GM18867 (cell line): ENCODE results near the gene AP5Z1.

Source experiments
- ATAC-seq: cut with Tn5 transposase; IDR thresholded peaks from one replicate; pipeline ENCODE4 v1.9.1; 2021; ENCODE audit warnings: mild to moderate bottlenecking, moderate library complexity; ENCODE audit not compliant: unreplicated experiment

The AP5Z1 gene

DNA sequence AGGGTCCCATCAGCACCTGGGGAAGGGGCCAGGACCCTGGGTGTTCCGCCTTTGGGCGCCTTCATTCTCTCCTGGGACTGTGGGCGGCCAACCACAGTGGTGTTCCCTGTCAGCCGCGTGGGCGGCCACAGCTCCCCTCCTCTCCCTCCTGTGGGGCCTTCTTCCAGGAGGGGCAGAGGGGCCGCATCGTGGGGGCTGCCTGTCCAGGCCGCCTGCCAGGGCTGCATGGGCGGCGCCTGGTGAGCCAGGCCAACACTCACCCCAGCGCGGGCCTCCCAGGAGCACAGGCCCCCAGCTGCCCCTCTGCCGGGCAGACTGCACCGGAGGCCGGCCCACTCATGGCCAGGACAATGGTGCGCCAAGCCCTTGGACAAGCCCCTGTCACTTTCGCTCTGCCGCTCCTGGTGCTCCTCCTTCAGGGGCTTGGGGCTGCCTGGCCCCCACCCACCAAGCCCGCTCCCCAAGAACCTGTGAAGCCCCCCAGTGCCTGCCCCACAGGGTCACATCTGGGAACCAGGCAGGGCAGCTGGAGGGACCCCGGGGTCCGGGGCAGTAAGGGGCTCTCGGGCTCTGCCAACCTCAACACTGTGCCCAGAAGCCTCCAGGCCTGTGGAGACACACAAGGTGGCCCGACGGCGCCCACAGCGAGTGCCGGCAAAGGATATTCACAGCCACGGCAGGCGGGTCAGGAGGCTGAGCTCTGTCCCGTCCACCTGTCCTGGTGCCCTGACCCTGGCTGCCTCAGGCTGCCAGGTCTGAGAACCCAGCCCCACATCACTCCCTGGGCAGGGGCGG lies 42.8 kb downstream of the AP5Z1 start:
- no peak for ATAC-seq

DNA sequence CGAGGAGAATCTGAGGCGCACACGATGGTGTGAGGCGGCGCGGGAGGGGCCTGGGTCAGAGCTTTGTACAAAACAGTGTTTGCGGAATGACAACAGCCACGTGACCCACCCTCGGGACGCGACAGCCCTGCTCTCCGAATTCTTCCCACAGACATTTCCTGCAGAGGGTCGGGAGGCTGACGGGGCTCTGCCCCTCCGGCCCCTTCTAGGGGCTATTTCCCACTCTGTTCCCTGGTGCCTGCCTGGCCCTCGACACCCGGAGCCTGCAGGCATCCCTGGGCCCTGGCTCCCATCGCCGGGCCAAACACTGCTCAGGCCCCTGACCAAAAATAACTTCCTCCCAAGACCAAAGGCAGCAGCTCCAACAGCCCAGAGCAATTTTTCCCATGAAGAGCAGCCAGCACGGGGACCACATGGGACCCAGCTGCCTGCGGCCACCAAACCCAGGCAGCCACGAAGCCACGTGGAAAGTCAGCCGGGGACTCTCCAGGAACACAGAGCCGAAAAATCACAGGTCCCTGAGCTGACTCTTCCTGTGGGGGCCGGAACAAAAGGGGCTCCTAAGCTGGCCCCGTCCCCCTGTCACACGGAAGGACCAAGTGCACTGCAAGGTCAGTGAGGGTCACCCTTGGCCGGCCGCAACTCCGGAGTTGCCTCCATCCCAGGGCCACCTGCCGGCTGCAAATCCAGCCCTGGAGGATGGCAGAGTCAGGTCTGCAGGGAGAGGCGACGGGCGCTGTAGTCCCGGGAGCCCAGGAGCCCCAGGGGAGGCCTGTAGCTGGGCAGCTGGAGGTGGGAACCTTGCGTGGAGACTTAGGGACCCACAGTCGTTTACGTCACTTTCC lies 44.4 kb downstream of the AP5Z1 start:
- no peak for ATAC-seq

DNA sequence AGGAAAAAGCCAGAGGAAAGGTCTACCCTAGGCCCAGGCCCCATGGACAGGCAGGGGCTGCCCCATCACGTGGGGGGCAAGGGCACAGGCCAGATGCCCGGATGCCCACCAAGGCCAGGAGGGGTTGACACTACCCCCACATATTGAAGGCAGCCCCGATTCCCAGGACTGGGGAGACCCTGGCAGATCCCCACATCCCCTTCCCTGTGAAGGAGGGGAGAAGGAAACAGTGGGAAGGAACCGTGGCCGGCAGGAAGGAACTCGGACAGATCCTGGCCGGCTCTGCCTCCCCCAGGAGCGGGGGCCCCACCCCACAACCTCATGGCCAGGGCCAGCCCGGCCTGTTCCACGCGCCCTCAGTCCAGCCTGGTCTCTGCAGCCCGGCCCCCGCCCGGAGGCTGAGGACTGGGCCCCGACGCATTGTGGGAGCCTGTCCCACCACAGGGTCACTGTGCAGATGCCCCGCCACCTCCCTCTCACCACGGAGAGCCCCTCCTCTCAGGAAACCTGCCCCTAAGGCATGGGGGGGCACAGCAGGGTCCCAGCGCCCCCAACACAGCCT lies 45.1 kb downstream of the AP5Z1 start:
- ATAC-seq: no peak

DNA sequence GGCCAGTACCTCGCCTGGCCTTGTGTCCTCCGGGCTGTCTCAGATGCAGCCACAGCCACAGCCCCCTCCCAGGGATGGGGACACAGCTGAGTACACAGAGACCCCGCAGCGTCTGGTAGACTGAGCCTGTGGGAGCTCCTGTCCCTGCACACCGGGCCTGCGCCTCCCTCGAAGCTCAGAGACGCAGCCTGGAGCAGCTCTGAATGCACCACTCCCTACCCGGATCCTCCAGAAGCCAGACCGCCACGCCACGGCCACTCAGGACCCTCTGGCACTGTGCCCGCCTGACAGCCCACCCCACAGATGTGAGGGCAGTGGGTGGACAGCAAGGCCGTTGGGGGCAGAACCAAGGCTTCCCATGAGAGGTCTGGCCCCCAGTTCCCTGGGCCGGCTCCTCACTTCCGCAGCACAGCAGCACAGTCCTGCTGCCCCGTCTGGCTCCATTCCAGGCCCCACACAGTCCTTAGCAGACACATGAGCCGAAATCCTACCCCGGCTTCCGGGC lies 45.6 kb downstream of the AP5Z1 start:
- ATAC-seq: no peak

DNA sequence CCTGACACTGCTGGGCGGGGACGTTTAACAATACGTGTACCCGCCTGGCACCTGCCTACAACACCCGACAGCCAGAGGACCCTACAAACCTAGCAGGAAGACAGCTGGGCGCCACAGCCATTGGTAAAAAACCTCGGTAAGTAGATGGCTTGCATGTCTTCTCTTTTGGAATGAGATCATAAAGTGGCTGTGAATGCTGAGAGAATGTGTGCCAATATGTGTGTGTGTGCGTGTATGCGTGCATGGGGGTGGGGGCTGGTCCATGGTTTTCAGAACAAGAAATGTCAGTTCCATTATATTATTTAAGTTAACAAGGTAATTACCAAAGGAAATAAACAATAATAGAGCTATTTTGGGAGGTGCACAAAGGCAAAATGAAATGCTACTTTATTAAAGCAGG lies 47.3 kb downstream of the AP5Z1 start:
- no peak for ATAC-seq

DNA sequence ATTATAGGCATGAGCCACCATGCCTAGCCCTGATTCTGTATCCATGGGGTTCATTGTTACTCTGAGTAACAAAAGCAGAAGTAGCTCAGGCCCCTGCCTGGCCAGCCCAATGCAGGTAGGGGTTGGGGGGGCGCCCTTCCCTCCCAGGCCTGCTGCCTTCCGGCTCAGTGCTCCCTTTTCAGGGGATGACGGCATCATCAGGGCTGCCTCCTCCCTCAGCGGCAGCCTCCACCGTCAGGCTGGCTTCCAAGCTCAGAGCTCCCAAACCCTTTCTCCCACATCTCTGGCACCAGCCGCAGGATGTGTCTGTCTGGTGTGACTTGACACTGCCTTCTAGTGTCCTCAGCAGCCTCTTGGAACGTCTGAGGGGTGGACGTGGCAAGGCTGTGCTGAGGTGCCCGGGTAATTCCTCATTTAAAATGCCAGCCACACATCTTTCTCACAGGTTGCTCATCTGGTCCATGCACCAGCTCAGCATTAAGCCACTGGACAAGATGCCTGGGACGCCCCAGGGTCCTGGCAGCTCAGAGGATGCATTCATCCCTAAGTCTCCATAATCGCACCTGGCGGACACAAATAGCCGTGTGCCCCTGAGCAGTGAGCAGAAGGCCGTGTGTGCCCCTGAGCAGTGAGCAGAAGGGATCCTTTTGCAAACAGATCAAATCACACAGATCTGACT lies 48.2 kb downstream of the AP5Z1 start:
- no peak for ATAC-seq

DNA sequence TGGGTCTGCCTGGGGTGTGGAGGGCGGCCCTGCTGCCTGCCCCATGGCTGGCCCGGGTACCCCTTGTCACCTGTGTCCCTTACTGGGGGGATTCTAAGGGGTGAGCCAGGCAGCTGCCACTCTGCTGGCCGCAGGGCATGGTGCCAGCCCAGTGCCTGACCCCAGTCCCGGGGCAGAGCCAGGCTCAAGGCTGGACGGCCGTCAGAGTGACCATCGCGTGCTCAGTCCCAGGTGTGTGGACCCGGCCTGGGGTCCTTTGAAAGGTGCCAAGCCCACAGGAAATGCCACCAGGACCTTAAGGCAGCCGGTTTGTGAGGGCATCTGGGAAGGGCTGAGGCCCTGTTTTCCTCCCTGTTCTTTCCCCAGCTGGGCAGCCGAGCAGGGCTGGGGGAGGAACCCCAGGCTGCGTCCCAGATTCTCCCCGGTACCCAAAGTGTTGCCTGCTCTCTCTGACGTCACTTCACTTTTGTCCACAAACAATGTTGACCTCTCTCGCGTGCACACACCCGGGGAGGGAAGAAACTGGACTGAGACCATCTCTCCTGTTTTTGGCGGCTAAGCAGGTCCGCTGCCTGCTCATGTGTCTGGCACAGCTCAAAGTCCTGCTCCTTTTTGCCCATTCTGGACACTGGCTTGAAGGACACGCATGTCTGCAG lies 48.8 kb downstream of the AP5Z1 start:
- no peak for ATAC-seq

DNA sequence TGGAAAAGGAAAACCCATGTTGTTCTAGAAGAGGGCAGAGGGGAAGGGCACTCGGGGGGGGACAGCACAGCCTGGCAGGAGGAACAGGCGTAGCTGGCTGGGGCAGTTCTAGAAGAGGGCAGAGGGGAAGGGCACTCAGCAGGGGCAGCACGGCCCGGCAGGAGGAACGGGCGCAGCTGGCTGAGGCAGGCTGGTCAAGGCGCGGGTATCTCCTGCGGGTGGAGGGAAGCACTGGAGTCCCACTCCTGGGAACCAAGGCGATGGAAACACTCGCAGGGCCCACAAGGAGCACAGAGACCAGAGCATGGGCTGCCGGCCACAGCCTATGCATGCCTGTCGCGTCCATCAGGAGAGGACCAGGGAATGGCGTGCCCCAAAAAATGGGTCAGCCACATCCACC lies 49.7 kb downstream of the AP5Z1 start:
- no peak for ATAC-seq

DNA sequence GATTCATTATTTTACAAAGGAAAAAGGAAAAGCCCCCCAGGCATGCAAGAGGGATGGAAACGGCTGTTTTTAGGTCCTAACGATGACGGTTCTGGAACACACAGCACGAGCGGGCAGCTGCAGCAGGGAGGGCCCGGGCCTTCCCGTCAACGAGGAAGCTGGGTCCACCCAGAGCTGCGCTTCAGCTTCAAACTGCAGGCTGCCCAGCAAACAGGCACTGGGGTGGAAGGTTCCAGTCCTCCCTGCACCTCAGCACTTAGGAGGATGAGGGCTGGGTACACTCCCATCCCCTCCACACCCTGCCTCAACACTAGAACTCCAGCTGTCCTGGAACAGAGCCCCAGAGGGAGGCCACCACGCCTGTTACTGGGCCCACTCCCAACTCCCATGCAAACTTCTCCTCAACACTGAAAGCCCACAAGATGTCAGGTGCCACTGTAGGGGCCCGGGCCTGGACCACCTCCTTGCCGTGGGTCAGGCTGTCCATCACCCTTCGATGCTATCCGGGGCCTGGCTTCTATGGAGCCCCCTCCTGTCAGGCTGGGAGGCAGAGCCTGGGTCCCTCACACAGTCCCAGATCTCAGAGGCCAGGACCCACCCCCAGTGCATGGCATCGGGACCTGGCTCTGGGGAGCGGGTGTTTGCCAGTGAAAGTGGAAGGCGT lies 53.4 kb downstream of the AP5Z1 start:
- ATAC-seq: no peak

DNA sequence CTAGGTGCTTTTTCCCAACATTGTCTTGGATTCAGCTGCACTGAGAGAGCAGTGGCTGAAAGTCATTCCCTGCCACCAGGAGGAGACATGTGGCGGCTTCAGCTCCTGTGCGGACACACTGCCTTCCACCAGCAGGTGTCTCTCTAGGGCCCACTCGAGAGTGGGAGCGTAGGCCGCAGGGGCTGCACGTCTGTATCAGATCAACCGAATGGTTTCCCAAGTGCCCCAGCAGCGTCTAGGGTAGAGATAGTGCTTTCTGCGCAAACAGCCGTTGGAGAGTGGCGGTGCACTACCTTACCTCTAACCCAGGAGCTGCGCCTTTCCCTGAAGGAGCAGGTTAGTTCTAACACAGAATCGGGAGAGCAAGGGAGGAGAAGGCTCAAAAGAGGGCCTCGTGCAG lies 54.8 kb downstream of the AP5Z1 start:
- ATAC-seq: peak; percentile 67

DNA sequence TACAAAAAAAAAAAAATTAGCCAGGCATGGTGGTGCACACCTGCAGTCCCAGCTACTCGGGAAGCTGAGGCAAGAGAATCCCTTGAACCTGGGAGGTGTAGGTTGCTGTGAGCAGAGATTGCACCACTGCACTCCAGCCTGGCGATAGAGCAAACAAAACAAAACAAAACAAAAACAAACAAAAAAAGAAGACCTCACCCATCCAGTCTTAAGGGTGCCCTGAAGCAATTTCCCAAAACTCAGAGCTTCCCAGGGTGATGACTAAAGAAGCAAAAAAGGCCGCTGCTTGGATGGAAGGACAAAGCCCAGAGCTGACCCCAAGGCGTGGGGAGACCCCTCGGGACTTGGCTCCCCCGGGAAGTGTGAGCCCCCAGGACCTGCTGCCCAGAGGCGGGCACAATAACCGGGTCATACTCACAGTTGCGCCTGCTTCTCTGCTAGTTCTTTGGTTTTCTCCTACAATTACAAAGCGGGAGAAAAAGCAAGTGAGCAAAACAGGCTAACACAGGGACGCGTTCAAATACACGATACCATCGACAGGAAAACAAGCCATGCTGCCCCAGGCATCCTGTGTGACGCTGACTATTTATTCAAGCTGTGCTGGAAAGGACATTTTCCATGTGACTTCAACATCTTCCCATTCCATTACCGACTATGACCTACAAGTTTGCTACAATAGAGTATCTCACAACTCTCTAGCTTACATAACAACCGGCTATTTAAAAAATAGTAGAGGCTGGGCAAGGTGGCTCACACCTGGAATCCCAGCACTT lies 56.5 kb downstream of the AP5Z1 start:
- ATAC-seq: no peak

DNA sequence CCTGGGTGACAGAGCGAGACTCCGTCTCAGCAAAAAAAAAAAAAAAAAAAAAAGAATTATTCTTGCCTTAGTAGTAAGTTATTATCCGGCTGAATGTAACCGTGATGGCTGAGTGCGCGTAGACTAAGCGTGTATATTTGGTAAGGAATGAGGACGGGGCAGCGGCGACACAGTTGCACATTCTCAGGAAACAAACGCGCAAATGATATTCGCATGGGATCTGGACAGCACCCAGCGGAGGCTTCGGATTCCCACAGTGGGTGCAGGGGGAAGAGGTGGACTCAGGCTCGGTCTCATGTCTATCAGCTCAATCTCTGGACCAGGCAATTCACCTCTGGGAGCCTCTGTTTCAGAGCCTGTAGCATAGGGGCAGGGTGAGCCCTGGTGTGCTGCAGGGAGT lies 57.3 kb downstream of the AP5Z1 start:
- no peak for ATAC-seq

DNA sequence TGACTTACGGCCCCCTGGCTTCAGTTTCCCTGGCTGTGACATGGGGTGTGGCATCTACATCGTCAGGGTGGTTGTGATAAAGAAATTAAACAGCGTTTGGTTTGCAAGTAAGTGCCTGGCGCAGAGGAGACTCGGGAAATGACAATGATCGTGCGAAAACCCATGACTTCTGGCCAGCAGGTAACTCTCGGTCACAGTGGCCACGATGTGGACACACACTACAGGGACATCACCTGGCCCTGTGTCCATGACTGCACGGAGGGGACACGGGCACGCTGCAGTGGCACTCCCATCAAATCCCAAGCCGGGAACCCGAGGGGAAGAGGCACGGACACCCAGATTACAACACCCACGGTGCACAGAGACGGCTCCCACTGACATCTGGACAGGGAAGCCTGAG lies 57.8 kb downstream of the AP5Z1 start:
- ATAC-seq: no peak

DNA sequence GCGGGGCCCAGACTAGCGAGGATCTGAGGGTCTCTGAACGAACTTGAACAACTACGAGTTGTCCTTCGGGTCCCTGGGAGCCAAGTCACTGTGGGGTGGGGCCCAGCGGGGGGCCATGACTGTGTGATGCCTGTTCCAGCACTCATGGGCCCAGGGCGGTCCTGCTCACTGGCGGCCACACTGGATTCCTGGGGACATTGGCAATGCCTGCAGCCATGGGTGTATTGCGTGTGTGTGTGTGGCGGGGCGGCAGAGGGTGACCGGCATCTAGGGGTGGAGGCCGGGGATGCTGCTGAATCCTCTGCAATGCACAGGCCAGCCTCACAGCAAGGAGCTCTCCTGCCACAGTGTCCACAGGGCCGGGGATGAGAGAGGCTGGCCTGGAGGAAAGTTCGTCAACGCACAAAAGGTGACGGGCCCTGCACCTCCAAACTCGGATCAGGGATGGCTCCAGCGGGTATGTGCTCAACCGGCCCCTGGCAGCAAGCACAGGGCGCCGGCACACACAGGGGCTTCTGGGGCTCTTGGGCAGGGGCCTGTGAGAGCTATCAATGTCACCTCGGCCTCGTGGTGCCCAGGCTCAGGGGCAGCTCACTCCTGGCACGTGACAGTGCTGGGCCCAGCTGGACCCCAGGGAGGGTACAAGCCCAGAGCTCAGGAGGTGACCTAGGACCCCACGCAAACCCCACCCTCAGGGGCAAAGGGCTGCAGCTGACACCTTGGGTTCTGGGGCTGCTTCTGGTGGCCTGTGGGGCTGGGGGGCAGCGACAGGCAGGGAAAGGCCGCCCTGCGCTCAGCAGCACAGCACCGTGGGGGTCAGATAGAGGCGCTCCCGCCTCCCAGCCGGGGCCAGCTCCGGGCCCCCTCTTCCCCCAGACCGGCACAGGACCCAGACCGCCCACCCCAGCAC lies 58.5 kb downstream of the AP5Z1 start:
- ATAC-seq: no peak

DNA sequence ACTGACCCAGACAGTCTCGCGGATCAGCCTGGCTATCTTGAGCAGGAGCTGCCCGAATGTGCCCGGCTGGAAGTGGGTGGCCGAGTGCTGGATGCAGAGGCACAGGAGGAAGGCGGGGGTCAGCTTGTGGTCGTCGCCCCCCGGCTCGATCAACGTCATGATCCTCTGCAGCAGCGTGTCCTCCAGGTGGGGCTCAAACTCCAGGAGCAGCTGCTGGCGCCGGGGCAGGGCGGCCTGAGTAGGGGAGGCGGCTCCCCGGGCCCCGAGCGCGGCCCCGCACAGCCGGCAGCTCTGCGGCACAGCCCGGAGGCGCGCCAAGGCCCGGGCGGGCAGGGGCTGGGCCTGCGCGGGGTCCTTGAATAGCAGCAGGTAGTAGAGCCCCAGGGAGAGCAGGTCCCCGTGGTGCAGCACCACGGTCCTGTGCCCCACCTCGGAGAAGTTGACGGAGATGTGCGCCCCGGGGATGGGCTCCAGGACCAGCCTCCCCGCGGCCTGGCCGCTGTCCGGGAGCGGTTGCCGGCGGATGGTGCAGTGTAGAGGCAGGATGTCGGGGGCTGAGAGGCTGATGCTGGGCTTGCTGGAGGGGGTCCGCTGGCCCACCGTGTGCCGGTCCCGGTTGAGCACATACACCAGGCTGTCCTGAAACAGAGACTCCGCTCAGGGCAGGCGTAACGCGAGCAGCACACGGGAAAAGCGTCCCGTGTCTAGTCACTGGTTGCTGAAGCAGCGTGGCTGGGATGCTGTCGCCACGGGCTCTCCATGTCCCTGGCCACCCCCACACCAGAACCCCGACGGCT lies 59.4 kb downstream of the AP5Z1 start:
- ATAC-seq: no peak

DNA sequence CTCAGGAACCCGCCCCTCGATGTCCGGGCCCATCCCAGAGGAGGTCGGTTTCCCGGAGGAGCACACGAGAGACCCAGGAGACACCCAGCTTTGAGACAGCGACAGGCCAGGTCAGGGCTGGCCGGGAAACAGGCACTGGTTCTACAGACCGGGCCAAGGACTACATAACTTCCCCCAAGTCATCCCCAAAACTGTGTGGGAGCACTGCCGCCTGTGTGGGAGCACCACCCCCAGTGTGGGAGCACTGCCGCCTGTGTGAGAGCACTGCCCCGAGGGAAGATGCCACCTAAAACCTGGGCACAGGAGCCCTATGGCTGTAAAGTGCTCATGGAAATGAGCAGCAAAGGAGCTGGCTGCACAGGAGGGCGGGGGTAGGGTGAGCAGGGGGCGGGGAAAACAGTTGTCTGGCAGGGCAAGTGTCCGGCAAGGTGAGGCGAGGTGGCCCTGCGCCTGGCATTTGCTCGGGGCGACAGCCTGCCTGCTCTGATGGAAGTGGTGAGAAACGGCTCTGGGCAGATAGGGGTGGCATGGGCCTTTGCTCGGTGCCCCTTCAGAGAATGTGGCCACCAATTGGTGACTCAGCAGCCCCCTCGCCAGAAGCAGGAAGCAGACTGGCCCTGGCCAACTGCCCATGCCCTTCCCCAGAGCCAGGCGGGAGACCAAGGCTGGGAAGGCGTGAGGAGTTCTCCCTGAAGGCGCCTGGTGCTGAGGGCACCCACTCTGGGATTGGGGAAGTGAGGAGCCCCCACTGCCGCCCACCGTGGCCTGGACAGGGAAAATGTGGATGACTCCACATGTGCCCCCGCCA lies 60.2 kb downstream of the AP5Z1 start:
- ATAC-seq: no peak

DNA sequence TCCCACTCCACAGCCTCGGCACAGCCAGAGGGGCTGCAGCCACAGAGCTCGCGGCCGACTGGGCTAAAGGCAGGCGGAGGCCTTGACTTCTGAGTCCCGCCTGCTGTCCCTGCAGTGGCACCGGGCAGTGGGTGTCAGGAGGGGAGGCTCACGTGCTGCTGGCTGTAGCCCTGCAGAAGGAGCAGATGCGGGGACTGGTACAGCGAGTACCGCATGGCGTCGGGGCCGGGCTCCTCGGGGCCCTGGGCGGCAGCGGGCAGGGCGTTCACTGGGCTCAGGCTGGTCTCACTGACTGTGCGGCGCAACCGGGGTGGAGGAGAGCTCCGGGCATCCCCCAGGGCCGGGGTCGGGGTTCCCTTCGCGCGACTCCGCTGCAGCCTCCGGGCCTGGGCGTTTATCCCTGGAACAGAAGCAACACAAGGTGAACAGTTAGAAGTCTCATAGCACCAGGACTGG lies 60.8 kb downstream of the AP5Z1 start:
- no peak for ATAC-seq
